Esophagus muscularis mucosa (tissue), 3 donors: ENCODE measurements around the gene LRRC3.

Source experiments
- POLR2A ChIP-seq: fragments of 450-650 bp; IDR thresholded peaks from one replicate; pipeline ENCODE4 v1.6.1; 2017; ENCODE audit warnings: antibody characterized with exemption, moderate library complexity, mild to moderate bottlenecking, low read depth
- TF ChIP-seq, protein P1 (sequence below), 3 experiments: fragments of 200-600 bp in 2 of 3; fragments of 450-650 bp in 1 of 3; sonication (generic) in 2 of 3; IDR thresholded peaks; one replicate each; pipeline ENCODE4 v1.5.1; 2017 to 2019; ENCODE audit warnings: antibody characterized with exemption in 3 of 3, mild to moderate bottlenecking in 2 of 3, moderate library complexity in 1 of 3

GRCh38 chr21:44431300-44431699, 24.0 kb upstream of the LRRC3 start:
- TF ChIP-seq, protein P1, sequence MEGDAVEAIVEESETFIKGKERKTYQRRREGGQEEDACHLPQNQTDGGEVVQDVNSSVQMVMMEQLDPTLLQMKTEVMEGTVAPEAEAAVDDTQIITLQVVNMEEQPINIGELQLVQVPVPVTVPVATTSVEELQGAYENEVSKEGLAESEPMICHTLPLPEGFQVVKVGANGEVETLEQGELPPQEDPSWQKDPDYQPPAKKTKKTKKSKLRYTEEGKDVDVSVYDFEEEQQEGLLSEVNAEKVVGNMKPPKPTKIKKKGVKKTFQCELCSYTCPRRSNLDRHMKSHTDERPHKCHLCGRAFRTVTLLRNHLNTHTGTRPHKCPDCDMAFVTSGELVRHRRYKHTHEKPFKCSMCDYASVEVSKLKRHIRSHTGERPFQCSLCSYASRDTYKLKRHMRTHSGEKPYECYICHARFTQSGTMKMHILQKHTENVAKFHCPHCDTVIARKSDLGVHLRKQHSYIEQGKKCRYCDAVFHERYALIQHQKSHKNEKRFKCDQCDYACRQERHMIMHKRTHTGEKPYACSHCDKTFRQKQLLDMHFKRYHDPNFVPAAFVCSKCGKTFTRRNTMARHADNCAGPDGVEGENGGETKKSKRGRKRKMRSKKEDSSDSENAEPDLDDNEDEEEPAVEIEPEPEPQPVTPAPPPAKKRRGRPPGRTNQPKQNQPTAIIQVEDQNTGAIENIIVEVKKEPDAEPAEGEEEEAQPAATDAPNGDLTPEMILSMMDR (IDR thresholded peaks at IDR 0.05), result no peak
- no peak for TF ChIP-seq POLR2A
